GM19238 (cell line): ENCODE measurements around the gene BHLHE40.

ENCODE experiments used
- DNase-seq: peaks from one replicate; pipeline ENCODE4 v3.0.0; 2011; ENCODE audit warnings: low spot score; ENCODE audit not compliant: insufficient read length

The BHLHE40 gene

DNA sequence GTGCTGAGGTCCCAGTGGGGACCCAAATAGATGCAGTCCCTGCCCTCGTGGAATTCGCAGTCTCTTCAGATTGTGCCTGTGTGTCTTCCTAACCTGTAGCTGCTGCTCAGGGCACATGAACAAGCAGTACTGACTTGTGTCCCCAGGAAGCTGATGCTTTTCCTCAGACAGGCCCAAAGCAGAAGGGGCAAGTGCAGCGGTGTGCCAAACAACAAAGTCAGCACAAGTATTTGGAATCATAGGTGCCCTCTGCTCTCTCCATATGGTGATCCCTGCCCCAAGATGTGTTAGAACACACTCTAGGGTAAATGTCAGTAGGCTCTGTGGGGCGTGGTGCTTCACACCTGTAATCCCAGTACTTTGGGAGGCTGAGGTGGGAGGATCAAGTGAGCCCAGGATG is 21.9 kb downstream of the BHLHE40 start:
- no peak for DNase-seq

GRCh38 chr3:5001805-5002173 is 22.6 kb downstream of the BHLHE40 start:
- DNase-seq = no peak

DNA sequence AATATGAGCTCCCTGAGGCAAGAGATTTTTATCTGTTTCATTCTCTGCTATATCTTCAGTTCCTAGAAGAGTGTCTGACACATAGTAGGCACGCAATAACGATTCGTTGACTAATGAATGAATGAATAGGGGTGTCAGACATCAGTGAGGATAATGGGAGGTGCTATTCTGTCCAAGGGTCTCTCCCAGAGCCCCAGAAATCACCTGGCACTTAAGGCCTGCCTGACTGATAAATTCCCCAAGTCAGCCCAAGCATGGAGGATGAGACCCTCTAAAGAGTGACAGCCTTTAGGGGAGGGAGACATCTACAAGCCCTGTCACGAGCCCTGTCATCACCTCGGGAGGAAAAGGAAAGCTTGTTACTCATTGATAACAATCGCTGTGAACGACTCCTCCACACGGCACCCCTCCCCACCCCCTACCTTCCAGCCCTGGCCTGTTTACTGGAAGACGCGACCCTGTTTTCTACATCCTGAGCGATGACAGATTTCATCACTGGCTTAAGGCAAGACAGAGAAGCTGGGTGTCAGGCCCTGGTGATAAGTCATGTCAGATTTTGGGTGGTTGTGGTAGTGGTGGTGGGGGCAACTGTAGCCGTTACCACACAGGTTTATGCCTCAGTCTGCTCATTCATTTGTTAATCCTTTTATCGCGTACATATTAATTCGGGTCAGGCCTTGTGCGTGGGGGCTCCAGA is 23.1 kb downstream of the BHLHE40 start:
- DNase-seq = no peak

- DNase-seq = no peak
These were observed 23.6 kb downstream of the BHLHE40 start for GRCh38 chr3:5002871-5003247.

- DNase-seq = no peak
These were observed 25.3 kb downstream of the BHLHE40 start for GRCh38 chr3:5004319-5005152.

DNA sequence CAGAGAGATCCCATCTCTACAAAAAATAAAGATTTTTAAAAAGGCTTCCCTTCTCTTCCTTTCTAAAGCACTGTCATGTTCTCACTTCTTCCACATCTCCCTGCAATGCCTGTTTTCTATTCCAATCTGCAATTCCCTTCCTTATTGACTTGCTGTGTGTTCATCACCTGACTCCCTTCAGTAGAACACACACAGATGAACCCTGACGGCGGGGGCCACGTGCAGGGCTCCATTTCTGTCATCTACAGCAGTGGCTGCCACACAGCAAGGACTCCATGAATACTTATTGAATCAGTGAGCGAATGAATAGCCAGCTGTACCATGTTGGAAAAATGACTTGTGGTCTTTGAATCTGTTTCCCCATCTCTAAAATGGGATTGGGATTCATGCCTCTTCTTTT is 26.1 kb downstream of the BHLHE40 start:
- DNase-seq = no peak

GRCh38 chr3:5006755-5007202 is 27.5 kb downstream of the BHLHE40 start:
- peak; percentile 68 for DNase-seq

DNA sequence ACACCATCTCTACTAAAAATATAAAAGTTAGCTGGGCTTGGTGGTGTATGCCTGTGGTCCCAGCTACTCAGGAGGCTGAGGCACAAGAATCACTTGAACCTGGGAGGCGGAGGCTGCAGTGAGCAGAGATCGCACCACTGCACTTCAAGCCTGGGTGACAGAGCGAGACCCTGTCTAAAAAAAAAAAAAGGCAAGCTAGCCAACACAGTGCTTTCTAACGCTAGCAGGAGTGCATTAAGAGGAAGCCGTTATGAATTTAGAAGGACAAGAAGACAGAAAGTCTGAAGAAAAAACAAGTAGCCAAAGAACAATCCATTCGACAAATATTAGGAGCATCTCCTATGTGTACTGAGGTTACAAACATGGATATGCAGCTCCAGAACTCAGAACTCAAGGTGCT is 28.6 kb downstream of the BHLHE40 start:
- no peak for DNase-seq

GRCh38 chr3:5009506-5010109 is 30.4 kb downstream of the BHLHE40 start:
- no peak for DNase-seq

DNA sequence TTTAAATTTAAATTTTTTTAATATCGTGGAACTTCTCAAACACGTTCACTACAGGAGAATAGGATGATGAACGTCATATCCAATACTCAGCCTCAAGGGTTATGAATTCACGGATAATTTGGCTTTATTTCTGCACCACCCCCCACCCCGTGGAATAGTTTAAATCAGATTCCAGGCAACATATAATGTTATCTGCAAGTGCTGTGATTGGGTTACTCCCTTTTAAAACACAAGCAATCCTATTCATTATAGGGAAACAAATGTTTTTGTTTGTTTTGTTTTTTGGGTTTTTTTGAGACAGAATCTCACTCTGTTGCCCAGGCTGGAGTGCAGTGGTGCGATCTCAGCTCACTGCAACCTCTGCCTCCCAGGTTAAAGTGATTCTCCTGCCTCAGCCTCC is 30.9 kb downstream of the BHLHE40 start:
- DNase-seq = no peak

DNA sequence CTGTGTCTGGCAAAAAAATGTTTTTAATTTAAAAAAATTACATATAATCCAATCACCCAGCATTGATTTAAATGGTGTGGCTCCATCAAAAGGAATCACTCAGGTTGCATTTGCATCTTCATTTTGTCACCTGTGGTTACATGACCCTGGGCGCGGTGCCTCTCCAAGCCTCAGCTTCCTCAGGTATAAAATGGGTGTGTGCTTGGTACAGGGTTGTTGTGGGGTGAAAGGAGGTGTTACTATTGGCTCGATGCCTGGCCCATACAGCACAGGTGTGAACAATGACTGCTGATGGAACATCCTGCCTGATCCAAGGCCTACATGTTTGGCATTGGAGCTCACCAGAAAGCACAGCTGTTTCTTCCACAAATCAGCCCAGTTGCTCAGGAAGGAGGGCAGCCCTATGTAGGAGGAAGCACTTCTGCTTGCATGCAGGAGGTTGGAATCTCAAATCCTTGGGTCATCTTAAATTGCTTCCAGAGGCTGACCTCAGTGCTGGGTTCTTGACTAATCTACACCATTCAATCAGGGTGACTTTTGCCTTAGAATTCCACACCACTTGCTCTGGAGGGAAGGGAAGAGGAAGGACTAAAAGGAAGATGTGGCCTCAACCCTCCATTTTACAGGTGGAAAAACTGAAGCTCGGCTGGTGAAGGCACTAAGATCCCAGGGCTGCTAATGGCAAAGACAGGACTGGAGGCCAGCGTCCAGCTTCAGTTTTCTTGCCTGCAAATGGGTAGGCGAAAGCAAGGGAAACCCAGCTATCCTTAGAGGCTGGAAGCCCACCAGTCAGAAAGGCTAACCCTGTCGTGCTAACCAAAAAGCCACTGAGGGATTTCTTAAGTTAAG is 31.7 kb downstream of the BHLHE40 start:
- DNase-seq = no peak

- peak; percentile 61 for DNase-seq
These were observed 32.5 kb downstream of the BHLHE40 start for GRCh38 chr3:5011555-5012256.

DNA sequence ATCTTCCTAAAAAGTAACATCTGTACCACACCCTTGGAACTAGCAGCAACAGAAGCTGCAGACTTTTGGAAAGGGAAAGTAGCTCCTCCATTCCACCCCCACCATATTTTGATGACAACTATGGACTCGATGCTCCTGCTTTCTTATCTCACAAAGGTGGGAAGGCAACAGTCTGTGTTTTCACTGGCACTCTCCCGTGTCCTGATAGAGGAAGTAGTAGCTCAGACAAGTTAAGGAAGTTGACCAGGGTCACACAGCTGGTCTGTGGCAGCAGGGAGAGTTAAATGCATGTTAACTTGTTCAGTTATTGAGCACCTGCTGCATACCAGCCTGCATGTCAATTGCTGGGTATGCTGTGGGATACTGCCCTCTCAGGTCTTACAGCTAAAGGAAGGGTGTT is 33.1 kb downstream of the BHLHE40 start:
- no peak for DNase-seq

DNA sequence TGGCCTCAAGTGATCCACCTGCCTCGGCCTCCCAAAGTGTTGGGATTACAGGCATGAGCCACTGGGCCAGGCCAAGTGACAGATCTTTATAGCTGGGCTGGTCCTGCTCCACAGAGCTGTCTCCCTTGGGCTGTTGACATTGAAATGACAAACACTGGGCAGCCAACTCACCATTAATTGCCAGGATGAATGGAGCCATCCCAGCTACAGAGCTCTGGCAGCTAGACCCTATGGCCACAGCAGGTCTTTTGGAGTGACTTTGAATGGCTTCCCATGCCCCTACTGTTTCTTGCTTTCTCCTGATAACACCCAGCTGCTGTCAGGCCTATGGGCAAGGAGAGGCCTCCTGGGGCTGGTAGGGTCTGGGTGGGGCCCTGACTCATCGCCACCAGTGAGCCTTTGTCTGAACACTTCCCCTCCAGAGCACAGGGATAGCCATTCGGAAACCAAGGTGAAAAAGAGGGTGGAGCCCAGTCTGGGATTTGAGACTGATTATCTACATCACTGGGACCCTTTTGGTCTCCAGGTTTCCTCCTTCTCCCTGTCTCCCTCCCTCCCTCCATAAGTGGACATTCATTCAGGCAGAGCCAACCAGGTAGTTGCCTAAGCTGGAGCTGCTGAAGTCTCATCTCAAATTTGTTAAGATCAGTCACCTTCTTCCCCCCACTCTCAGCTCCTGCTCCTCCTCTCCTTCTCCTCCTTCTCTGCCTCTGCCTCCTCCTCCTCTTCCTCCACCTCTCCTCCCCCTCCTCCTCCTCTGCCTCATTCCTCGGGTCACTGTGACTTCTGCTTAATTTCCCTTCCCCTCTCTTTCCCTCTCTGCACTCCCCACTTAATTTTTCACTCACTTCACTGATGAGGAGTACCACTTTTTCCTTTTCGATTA is 34.0 kb downstream of the BHLHE40 start:
- DNase-seq = no peak

- no peak for DNase-seq
These were observed 35.2 kb downstream of the BHLHE40 start for GRCh38 chr3:5014391-5014790.

DNA sequence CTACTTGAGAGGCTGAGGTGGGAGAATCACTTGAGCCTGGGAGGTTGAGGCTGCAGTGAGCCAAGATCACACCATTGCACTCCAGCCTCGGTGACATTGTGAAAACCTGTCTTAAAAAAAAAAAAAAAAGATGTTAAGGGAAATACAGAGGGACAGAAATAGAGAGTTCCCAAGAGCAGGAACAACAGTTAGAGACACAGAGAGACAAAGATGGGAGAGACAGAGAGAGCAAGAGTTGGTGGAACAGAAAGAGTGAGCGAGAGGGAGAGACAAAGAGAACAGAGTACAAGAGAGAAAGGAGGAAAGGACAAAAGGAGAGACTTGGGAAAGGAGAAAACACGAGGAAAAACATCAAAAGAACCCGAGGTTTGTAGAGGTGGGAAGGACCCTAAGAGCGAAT is 35.8 kb downstream of the BHLHE40 start:
- DNase-seq = no peak

DNA sequence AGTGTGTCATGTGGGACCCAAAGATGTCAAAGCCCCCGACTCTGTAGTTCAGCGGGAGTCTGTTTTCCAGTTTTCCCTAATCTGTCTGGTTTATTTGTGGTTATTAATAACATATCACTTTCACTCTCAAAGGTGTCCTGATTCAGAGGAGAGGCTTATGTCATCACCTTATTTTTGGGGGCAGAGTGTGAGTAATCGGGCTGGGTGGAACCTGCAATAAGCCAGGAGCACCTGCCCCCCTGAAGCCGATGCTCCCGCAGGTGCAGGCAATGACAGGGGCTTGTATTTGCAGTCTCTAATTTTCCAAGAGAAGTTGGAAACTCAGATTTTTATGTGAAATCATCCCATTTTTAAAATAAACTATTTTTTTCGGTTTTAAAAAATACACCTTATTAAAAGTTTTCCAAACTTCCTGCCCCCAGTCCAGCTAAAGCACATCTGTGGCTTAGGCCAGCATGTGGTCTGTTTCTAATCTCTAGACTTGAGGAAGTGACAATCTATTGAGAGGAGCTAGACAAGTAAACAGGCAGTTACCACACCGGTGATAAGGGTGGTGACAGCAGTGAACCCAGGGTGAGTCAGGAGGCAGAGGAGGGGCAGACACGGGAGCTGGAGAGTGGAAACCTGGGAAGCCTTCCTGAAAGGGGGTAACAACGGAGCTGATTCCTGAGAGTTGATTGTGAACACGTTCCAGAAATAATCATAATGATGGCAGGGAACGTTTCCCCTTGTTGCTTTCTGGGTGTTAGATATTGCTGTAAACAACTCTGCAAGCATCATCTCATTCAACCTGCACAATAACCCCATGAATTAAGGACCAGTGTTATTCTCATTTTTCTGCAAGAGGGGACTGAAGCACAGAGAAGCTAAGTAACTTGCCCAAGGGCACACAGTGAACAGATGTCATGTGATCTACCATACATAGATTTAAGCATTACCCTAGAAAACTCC is 37.2 kb downstream of the BHLHE40 start:
- DNase-seq = no peak

DNA sequence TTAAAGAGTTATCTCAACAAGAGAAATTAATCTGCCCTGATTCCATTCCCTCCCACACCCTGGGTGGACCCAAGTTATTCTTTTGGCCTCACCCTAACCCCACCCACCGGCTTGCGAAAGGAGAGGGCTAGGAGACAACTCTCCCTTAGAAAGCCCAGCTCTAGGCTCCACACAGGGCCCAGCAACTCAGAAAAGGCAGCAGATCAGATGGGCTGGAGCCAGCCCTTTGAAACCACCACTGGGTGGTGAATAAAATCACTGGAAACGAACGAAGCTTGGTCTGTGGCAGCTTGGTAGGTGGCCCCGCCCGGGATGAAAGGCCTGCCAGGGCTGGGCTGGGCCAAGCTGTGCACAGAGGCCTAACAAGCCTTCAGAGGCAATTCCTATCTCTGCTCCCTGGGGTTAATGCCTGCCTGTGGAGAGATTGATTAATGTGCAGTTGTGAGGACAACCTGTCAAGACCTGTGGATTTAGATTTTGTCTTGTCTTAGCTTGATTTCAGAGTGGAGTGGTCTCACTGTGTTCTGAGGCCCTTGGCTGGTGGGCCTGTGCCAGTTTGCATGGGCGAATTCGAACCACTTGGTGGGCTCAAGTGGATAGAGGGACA is 38.8 kb downstream of the BHLHE40 start:
- DNase-seq = no peak
